Heart left ventricle (tissue), 13 donors: Measurements from ENCODE around the gene MYO1B.

Source experiments
- CTCF ChIP-seq, 12 donors: fragments of 200-600 bp; sonication (generic) in 4 of 12; IDR thresholded peaks; one replicate each; pipeline versions ENCODE4 v1.5.0 to v1.8.0; 2018 to 2022; ENCODE audit warnings: antibody characterized with exemption in 12 of 12, mild to moderate bottlenecking in 5 of 12
- POLR2A ChIP-seq, 2 donors: fragments of 450-650 bp; IDR thresholded peaks; one replicate each; pipeline ENCODE4 v1.6.1; 2017; ENCODE audit warnings: antibody characterized with exemption in 2 of 2, mild to moderate bottlenecking in 2 of 2, moderate library complexity in 2 of 2
- donor health status: ischemic (EF 13 %, LVEDD 7.1; RV severe dilation, severe dysfunction).
- donor health status: DM: no; HTN: yes; CAD: no.
- donor health status: DM: no; HTN: no; CAD: no.
- donor health status: ischemic (EF 25% LVEDD 6.9; RV normal size, moderate dysfunction).
- donor health status: ischemic (EF 25% LVEDD 5.7; RV mildly dilated, moderate dysfunction).
- donor health status: ischemic (EF 35%, LVEDD 5.7; RV mildly dilated, moderate dysfunction).
- donor health status: nonischemic (EF 11% LVEDD 7.7; RV severe dilation, severe dysfunction).
- donor health status: DM: yes; HTN: yes; CAD: no.
- donor health status: PGD.
- donor health status: ischemic (EF 29% LVEDD 5.4; RV normal size, mild dysfunction).
- donor health status: nonischemic (EF 23%, LVEDD 6.1; RV moderate dilation, normal function).

GRCh38 chr2:191233533-191233932 lies 11.7 kb upstream of the MYO1B start:
- TF ChIP-seq CTCF (IDR thresholded peaks at IDR 0.05) (no peak), POLR2A (IDR thresholded peaks at IDR 0.05) (no peak)
